Stomach (tissue), 9 donors: ENCODE results near the gene FOXD2. TPM values are rescaled to one million over a fixed set of nuclear protein-coding genes. Genes with fewer than 3 reads are reported as not detected.

ENCODE experiments used
- DNase-seq, 2 donors: peaks; one replicate each; pipeline versions ENCODE4 v3.0.0 to v3.0.0-alpha.2; 2013 to 2019
- H3K27ac ChIP-seq, 5 donors: fragments of 200-600 bp in 4 of 5; sonication (generic) in 4 of 5; one replicate each; pipeline ENCODE4 v1.5.1; 2013 to 2019; ENCODE audit warnings: mild to moderate bottlenecking in 1 of 5, moderate library complexity in 1 of 5
- H3K27me3 ChIP-seq, 3 donors: fragments of 200-600 bp; sonication (generic); one replicate each; pipeline ENCODE4 v1.5.1; 2017 to 2019; ENCODE audit warnings: mixed run types in 1 of 3
- H3K36me3 ChIP-seq, 4 donors: fragments of 200-600 bp; sonication (generic); 1 replicate in 3 of 4; 2 replicates in 1 of 4; pipeline ENCODE4 v1.5.1; 2016 to 2019
- H3K4me1 ChIP-seq, 4 donors: fragments of 200-600 bp; sonication (generic); one replicate each; pipeline ENCODE4 v1.5.1; 2016 to 2019
- H3K4me3 ChIP-seq, 4 donors: fragments of 200-600 bp; sonication (generic) in 3 of 4; one replicate each; pipeline ENCODE4 v1.5.1; 2016 to 2019; ENCODE audit warnings: mild to moderate bottlenecking in 1 of 4
- H3K9me3 ChIP-seq, 4 donors: fragments of 200-600 bp; sonication (generic); one replicate each; pipeline ENCODE4 v1.5.1; 2016 to 2019
- EP300 ChIP-seq: sonication (generic); formaldehyde crosslinking; IDR thresholded peaks from one replicate; pipeline ENCODE4 v1.6.1; 2017; ENCODE audit warnings: antibody characterized with exemption
- POLR2A ChIP-seq, 4 donors: fragments of 450-650 bp; IDR thresholded peaks; one replicate each; pipeline ENCODE4 v1.6.1; 2016; ENCODE audit warnings: antibody characterized with exemption in 4 of 4, control low read depth in 2 of 4, mild to moderate bottlenecking in 1 of 4, moderate library complexity in 1 of 4
- POLR2AphosphoS5 ChIP-seq, 3 donors: sonication (generic); formaldehyde crosslinking; IDR thresholded peaks; one replicate each; pipeline ENCODE4 v1.6.1; 2016; ENCODE audit warnings: antibody characterized with exemption in 3 of 3
- WGBS, 5 donors: extraction: QIAGEN DNeasy Blood & Tissue Kit in 3 of 5; methylation state at CpG; one replicate each; pipeline versions ENCODE4 v1.1.5 to v1.1.7; 2013 to 2018; 5-methylcytosine and 5-hydroxymethylcytosine counted together
- intact Hi-C: fragments of 100-400 bp; cut with DNase I; formaldehyde crosslinking; loops from one replicate; pipeline ENCODE4 v1.15.1; 2023; ENCODE audit warnings: low total_unique reads
- polyA plus RNA-seq, 3 donors: library from polyadenylated mRNA; stranded (reverse); fragments of 200-250 nt; gene quantifications; one replicate each; pipeline ENCODE4 v1.2.3, GENCODE V29; 2013
- total RNA-seq, 5 donors: library from RNA; depleted of rRNA; stranded (reverse); fragments of >200 nt; gene quantifications; one replicate each; pipeline versions ENCODE4 v1.1.0 to v1.2.3, GENCODE V29; 2014 to 2016
- TF ChIP-seq, protein P1 (sequence below), 7 experiments: fragments of 450-650 bp in 4 of 7; fragments of 200-600 bp in 3 of 7; sonication (generic) in 3 of 7; IDR thresholded peaks; one replicate each; pipeline ENCODE4 v1.5.1; 2016 to 2019; ENCODE audit warnings: antibody characterized with exemption in 7 of 7, control low read depth in 2 of 7, mild to moderate bottlenecking in 1 of 7
- donor health status: healthy with polysubstance abuse.
- donor health status: Bipolar disorder and iron deficiency.
- donor health status: healthy.

FOXD2 gene
- total and polyA plus RNA-seq, 8 donors, result under 0.01 to 47.5 (median 0.12) TPM; not detected in 4

DNA sequence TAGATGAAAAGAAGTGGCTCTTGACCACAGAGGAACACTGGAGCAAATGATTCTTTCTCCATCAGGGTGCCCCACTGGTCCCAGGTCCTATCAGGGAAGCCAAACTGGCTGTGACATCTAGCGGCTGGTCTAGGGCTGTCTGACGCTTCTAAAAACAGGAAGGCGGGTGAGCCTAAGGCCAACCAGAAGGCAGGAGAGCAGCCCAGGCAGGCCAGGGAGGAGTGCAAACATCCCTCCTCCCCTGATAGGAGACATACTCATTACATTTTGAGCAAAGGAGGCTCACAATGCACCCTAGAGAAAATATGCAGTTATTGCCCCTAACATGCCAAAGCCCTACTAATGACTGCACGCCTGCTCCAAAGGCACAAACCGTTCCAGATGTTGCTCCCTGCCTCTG, 32.1 kb upstream of the FOXD2 start:
- no peak for TF ChIP-seq POLR2AphosphoS5 (IDR thresholded peaks at IDR 0.05)
- no peak for TF ChIP-seq POLR2A (IDR thresholded peaks at IDR 0.05)
- TF ChIP-seq EP300, result no peak
- TF ChIP-seq, protein P1, sequence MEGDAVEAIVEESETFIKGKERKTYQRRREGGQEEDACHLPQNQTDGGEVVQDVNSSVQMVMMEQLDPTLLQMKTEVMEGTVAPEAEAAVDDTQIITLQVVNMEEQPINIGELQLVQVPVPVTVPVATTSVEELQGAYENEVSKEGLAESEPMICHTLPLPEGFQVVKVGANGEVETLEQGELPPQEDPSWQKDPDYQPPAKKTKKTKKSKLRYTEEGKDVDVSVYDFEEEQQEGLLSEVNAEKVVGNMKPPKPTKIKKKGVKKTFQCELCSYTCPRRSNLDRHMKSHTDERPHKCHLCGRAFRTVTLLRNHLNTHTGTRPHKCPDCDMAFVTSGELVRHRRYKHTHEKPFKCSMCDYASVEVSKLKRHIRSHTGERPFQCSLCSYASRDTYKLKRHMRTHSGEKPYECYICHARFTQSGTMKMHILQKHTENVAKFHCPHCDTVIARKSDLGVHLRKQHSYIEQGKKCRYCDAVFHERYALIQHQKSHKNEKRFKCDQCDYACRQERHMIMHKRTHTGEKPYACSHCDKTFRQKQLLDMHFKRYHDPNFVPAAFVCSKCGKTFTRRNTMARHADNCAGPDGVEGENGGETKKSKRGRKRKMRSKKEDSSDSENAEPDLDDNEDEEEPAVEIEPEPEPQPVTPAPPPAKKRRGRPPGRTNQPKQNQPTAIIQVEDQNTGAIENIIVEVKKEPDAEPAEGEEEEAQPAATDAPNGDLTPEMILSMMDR (IDR thresholded peaks at IDR 0.05), result no peak
- 69 to 82% (median 77%) methylated on average over 3 to 5 of the region's 5 CpGs for WGBS, 5 donors
- Histone ChIP-seq H3K9me3 (no peaks in the 10 kb centered on the region), H3K4me1 (peaks cover 0 to 11% (median 8%) of the 10 kb centered on the region in 4 donors), H3K27ac (no peak overlapping the region), H3K36me3 (no peaks in the 10 kb centered on the region), H3K4me3 (no peak overlapping the region), H3K27me3 (peaks cover 0 to 57% (median 3%) of the 10 kb centered on the region in 3 donors)
- DNase-seq, result no peak
- intact Hi-C loops, result no loop called here

DNA sequence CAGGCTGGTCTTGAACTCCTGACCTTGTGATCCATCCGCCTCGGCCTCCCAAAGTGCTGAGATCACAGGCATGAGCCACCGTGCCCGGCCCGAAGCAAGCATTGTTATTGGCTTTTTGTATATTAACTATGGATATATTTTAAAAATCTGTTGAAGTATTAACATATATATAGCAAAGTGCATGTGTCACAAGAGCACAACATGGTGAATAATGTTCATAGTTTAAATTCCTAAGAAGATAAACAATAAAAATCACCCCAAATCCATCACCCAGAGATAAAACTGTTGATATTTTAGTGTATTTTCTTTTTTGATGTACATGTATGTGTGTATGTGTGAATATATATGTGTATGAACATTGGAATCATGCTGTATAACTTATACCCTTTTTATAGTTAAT, 30.9 kb upstream of the FOXD2 start:
- no peak overlapping the region for H3K27ac ChIP-seq
- H3K4me1 ChIP-seq, result peaks cover 0 to 9% (median 6%) of the 10 kb centered on the region in 4 donors
- WGBS, 5 donors, result 92 to 96% (median 93%) methylated on average over 5 of the region's 5 CpGs
- DNase-seq, result no peak
- H3K27me3 ChIP-seq, result peaks cover 0 to 53% (median 3%) of the 10 kb centered on the region in 3 donors
- no peaks in the 10 kb centered on the region for H3K36me3 ChIP-seq
- intact Hi-C loops, result no loop called here
- no peaks in the 10 kb centered on the region for H3K9me3 ChIP-seq
- no peak for TF ChIP-seq EP300
- TF ChIP-seq POLR2AphosphoS5 (IDR thresholded peaks at IDR 0.05), result no peak
- H3K4me3 ChIP-seq, result no peak overlapping the region

DNA sequence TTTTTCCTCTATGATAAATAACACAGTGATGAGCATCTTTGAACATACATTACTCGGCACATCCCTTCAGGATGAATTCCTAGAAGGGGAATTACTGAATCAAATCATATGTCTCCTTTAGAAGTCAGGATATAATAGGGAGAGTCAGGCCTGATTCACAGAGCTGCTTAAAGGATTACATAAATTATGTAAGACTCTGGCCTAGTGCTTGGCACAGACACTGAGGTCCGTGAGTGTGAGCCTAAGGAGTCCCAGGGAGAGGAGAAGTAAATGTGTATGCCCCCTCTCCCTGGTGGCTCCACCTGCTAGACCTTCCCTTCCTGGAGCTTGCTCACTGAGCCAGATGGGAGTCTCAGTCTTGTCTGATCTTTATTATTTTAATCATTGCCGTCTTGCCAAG, 30.4 kb upstream of the FOXD2 start:
- TF ChIP-seq EP300 (no peak), POLR2AphosphoS5 (IDR thresholded peaks at IDR 0.05) (no peak), POLR2A (IDR thresholded peaks at IDR 0.05) (no peak)
- TF ChIP-seq, protein P1 (IDR thresholded peaks at IDR 0.05), result no peak
- Histone ChIP-seq H3K27ac (no peak overlapping the region), H3K9me3 (no peaks in the 10 kb centered on the region), H3K27me3 (peaks cover 0 to 53% (median 3%) of the 10 kb centered on the region in 3 donors), H3K4me1 (peaks cover 0 to 3% (median 1%) of the 10 kb centered on the region in 4 donors), H3K4me3 (no peak overlapping the region), H3K36me3 (no peaks in the 10 kb centered on the region)
- DNase-seq, result no peak
- 75 to 87% (median 84%) methylated on average over 3 of the region's 3 CpGs for WGBS, 5 donors
- intact Hi-C loops, result no loop called here

DNA sequence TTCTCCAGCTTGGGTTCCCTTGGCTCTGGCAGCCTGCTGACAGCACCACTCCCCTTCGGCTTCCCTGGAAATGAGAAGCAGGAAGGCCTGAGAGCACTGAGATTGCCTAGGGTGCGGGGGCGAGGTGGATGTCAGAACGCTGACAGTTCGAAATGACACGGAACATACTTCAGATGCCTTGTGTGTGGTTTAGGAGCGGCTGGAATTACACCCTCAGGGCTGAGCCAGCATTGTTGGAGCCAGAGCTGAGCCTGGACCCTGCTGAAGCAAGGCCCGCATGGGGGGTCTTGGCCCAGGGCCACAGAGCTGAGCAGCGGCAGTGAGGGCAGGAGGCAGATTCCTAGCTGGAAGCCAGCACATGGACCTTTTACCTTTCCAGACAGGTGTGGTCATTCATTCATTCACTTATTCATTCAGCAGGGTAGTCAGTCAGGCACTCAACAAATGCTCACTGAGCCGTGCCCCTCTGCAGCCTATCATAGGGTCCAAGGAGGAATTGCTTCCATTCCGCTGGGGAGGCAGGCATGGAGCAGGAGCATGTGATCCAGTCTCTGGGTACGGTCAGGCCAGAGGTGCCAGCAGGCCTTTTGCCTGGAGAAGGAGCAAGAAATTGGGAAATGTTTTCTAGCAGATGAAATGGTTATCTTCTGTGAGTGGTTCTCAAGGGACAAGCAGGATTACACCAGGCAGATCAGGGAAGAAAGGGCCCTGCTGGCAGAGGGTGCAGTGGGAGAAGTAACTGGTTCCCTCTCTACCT, 28.4 kb upstream of the FOXD2 start:
- TF ChIP-seq, protein P1 (IDR thresholded peaks at IDR 0.05), result no peak
- TF ChIP-seq POLR2A (IDR thresholded peaks at IDR 0.05) (no peak), POLR2AphosphoS5 (IDR thresholded peaks at IDR 0.05) (no peak), EP300 (no peak)
- no peaks in the 10 kb centered on the region for H3K36me3 ChIP-seq
- H3K4me3 ChIP-seq, result no peak overlapping the region
- H3K27ac ChIP-seq, result no peak overlapping the region
- H3K9me3 ChIP-seq, result no peaks in the 10 kb centered on the region
- DNase-seq, result peak in 1 of 2 donors; percentile 45
- intact Hi-C loops, result no loop called here
- H3K4me1 ChIP-seq, result no peaks in the 10 kb centered on the region
- peaks cover 0 to 56% (median 11%) of the 10 kb centered on the region in 3 donors for H3K27me3 ChIP-seq
- WGBS, 5 donors, result 71 to 81% (median 77%) methylated on average over 10 to 12 of the region's 12 CpGs

DNA sequence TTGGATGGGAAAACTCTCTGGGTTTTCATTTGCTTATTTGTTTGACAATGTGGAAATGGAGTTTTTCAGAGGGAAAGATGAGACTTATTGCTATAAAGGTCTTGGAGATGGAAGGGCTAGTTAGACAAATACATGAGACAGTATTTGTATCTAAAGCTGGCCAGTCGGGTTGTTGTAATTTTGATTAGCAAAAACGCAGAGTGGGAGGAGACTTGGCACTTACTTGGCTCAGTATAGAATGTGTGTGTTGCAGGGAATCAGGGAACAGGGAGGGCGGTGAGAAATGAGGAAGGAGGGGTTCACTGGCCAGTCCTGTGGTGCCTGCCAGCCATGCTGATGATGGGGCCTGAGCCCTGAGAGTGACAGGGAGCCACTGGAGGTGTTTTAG, 27.8 kb upstream of the FOXD2 start:
- H3K27me3 ChIP-seq, result peaks cover 0 to 59% (median 16%) of the 10 kb centered on the region in 3 donors
- no peak for DNase-seq
- H3K4me1 ChIP-seq, result no peaks in the 10 kb centered on the region
- no peak for TF ChIP-seq EP300
- TF ChIP-seq, protein P1 (IDR thresholded peaks at IDR 0.05), result no peak
- no peak for TF ChIP-seq POLR2A (IDR thresholded peaks at IDR 0.05)
- no peak for TF ChIP-seq POLR2AphosphoS5 (IDR thresholded peaks at IDR 0.05)
- no peaks in the 10 kb centered on the region for H3K9me3 ChIP-seq
- no peak overlapping the region for H3K4me3 ChIP-seq
- no peak overlapping the region for H3K27ac ChIP-seq
- intact Hi-C loops, result no loop called here
- 20 to 58% (median 46%) methylated on average over 3 of the region's 3 CpGs for WGBS, 5 donors
- H3K36me3 ChIP-seq, result no peaks in the 10 kb centered on the region
